NCI-H187 treated with DMSO at 0.1 percent for 48 hours (cell line): ENCODE results near the gene PRELID1.

Experiments
- DNase-seq: peaks from one replicate; lab custom pipeline; 2025; lab: John Stamatoyannopoulos, UW

PRELID1 gene

DNA sequence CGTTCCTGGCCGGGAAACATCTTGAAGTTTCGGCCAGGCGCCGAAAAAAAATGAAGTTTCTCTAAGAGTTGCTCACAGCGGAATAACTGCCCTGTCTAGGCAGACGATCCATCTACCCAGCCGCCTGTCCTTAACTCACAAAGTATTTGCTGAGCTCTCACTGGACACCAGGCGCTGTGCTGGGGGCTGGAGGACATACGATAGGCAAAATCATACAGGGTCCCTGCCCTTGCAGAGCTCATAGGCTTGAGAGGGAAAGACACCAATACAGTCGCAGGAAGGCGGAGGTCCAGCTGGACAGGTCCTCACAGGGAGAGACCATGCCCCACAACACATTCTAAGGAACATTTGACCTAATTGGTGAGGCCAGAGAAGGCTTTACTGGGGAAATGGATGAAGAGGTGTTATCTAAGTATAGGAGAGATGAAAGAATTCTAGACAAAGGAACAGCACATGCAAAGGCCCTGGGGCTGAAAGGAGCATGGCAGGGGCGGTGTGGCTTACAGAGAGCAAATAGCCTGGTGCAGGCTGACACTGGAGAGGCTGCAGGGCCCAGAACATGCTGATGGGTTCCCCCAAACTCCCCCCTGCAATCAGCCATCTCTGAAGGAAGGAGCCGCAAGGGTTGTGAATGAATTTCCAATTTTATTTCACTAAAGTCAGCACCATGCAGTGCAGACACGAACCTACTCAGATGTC is 10.1 kb downstream of the PRELID1 start:
- DNase-seq, result no peak

DNA sequence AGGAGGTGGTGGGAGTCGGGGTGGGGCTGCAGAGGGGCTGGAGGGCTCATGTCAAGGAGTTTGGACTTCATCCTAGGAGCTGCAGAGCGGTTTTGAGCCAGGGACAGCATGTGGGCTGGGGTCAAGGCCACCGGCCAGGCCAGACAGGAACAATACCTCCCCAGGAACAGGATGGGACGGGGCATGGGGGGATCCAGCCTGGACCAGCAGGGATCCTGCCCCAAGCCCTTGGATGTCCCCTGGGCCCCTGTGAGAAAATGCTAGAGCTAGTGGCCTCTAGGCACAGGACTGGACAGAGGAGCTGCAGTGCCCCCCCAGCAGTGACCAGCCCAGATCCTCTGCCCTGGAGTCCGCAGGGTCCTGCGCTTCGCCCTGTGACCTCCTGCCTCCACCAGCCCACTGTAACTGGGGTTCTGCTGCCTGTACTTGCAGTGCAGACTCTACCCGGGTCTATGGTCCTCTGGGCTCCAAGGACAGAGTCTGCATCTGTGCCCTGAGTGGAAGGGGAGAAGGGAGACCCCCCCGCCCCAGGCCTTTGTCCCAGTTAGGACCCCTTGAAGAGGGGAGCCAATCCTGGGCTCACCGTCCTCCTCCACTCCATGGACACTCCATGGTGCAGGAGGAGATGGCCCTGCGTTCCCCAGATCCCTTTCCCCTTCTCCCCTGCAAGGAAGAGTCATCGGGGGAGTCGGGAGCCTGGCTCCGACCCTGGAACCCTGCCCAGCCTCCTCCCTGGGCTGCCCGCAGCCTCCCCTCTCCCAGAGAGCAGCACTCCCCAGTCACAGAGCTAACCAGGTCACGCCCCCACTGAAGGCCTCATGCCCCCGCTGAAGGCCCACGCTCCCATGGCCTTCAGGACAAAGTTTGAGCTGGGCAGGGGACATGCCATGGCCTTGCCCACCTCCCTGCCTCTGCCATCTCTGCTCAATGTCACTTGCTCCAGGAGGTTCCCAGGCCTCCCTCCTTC is 11.1 kb downstream of the PRELID1 start:
- DNase-seq, result no peak

DNA sequence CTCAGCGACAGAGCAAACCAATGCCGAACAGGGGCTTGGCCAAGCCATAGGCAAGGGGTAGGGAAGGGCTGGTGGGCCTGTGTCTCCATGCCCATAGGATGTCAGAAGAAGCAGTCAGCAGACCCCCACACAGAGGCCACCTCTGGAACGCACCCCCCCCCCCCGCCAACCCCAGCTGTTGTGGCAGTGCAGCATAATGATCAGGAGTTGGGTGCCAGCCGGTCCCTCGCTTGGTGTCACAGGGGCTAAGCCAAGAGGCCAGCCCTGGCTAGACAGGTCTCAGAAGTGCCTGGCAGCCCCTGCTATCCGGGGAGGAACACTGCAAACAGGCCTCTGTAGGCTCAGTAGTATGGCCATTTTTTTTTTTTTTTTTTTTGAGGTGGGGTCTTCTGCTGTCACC is 11.8 kb downstream of the PRELID1 start:
- DNase-seq, result no peak

DNA sequence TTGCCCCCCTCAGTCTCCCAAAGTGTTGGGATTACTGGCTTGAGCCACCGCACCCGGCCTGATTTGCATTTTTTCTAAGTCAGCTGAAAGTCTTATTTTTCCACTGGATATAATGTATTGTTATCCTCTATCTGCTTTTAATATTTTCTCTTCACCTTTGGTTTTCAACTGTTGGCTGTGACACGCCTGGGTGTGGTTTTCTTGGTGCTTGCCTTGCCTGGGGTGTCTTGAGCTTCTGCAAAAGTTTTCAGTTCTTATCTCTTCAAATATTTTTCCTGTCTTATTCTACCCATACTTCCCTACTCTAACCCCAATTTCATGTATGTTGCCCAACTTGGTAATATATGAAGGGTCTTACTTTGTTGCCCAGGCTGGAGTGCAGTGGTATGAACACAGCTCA is 12.4 kb downstream of the PRELID1 start:
- no peak for DNase-seq

DNA sequence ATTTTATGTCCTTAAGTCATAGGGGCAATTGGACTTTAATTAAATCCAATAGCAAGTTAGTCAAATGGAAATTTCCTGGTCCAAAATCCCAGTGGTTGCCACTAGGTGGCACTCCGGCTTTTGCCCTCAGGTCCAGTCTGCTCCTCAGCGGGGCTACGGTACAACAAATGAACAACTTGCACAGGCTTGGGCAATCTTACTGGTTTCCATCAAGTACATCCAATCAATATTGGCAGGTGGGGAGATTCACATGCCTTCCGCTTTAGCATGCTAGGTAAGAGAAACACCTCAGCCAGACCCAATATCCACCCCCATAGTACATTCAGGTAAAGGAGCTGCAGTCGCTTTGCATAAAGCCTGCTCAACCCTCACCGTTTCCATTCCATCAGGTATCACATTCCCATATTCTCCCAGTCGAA is 14.4 kb downstream of the PRELID1 start:
- no peak for DNase-seq

DNA sequence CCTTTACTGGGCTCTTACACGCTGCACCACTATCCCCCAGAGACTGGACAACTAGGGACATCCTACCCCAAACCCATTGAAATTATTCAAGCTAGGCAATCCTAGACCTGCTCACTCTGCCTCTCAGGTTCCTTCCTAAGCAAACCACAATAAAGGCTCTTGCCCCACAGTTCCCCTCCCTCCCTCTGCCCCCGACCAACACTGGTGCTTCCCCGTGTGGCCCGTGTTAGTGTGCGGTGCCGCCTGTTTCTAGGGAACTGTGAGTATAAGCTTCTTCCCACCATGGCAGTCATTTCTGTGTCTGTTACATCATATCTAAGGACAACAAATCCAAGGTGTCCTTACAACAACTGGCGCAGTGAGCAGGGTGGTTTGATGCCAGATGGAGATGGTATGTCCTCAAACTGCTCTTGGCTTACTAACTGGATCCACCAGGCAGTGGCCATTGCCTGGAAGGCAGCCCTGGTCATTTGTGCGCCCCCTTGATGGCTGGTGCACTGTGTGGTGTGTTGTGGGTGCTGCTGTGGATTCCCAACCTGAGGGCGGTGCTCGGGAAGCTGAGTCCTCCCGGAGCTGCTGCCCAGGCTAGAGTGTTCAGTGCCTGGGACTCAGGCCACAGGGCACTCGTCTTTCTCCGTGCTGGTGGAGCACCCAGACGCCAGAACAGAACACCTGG is 16.5 kb downstream of the PRELID1 start:
- DNase-seq, result no peak

DNA sequence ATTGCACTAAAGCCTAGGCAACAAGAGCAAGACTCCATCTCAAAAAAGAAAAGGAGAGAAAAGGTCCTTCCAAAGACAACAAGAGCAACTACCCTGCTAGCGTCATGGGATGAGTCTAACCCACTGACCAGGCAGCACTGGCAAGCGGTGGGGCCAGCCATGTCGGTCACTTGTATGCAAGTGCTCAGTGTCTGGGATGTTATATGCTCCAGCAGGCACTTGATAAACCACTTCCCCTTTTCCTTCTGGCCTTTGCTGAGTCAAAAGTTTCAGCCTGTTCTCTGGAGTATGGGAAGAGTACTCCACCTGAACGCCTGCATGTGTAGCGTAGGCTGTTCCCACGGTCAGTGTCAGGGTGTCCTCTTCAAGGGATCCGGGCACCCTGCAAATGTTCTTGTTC is 17.3 kb downstream of the PRELID1 start:
- DNase-seq, result no peak

DNA sequence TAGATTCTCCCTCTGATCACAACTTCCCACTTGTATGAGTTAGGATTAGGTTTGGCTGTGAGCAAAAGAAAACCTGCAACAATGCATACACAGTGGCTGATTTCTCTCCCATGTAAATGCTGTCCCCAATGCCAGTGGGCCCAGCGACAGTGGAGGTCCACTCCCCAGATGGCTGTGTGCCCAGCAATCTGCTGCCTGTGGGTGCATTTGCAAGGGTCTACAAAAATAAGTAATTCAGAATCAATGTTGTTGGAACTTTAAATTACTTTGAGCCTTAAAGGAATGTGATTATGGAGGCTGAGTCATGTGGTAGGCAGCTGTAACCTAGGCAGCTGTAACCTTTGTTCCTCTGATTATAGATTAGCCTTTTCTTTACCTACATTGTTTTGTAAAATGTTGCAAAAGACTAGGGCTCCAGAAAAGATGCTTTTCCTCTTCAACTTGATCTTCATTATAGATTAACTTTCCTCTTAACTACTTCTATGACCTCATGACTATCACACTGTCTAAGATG is 22.3 kb downstream of the PRELID1 start:
- no peak for DNase-seq

DNA sequence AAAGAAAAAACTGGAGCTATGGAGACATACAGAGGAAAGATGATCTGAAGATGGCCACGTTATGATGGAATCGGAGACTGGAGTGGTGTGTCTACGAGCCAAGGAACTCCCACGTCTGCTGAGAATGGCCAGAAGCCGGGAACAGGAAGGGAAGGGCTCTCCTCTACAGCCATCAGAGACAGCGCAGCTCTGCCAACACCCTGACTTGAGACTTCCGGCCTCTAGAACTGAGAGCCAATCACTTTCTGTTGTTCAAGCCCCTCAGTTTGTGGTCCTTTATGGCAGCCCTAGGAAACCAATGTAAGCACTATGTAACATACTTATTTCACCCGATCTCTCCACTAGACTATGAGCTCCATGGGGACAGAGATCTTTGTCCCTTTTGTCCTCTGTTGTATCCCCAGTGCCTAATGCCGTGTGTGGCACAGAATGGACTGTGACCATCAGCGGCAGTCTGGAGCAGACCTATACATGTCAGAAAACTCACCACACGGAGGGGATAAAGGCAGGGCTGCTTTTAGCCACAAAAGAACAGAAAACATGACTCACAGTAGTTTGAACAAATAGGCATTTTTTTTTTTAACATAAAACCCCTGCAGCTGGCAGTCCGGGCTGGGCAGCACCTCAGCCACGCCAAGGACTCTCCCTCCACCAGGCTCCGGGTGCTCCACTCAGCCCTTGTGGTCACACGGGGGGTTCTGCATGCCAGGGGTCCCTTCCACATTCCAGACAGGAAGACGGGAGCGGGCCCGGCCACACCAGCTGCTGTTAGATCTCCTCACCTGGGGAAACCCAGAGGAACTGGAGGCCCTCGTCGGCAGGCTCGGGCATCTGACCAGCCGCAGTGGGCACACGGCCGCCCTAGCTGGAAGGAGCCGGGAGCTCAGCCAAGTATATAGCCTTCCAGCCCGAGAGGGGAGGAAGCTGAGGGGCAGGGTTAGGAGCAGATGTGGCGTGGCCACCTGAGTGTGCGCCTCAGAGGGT is 24.2 kb downstream of the PRELID1 start:
- no peak for DNase-seq

DNA sequence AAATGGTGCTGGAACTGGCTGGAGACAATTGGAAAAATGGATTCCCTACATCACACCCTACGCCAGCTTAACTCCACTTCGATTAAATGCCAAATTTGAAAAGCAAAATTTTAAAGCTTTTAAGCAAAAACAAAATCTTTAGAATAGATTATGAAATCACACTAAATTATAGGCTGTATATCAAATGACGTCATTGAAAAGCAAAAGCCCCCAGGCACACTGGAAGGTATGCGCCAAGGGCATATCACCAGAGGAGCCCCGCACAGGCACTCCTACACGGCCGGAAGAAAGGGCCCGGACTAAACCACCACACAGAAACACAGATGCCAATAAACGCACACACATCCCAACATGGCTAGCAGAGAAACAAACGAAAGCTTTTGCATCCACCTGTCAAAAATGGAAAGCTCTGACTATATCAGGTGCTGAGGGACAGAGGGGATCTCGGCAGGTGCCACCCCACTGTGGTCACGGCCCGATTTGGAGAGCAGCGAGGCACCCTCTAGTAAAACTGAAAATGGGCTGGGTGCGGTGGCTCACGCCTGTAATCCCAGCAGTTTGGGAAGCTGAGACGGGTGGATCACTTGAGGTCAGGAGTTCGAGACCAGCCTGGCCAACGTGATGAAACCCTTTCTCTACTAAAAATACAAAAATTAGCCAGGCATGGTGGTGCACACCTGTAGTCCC is 25.1 kb downstream of the PRELID1 start:
- DNase-seq, result no peak

DNA sequence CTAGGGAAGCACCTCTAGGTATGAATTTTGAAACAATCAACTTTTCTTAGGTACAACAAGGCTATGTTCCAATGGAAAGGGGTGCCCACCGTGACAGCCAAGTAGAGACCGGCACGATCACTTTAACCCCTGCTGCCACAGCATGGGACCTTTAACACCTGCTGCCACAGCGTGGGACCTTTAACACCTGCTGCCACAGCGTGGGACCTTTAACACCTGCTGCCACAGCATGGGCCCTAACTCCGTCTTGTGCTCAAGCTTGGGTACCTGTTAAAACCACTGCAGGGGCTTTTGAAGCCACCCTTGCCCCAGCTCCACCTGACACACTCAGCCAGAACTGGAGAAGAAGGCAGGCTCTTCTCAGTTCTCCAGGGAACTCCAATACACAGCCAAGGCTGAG is 26.3 kb downstream of the PRELID1 start:
- no peak for DNase-seq

DNA sequence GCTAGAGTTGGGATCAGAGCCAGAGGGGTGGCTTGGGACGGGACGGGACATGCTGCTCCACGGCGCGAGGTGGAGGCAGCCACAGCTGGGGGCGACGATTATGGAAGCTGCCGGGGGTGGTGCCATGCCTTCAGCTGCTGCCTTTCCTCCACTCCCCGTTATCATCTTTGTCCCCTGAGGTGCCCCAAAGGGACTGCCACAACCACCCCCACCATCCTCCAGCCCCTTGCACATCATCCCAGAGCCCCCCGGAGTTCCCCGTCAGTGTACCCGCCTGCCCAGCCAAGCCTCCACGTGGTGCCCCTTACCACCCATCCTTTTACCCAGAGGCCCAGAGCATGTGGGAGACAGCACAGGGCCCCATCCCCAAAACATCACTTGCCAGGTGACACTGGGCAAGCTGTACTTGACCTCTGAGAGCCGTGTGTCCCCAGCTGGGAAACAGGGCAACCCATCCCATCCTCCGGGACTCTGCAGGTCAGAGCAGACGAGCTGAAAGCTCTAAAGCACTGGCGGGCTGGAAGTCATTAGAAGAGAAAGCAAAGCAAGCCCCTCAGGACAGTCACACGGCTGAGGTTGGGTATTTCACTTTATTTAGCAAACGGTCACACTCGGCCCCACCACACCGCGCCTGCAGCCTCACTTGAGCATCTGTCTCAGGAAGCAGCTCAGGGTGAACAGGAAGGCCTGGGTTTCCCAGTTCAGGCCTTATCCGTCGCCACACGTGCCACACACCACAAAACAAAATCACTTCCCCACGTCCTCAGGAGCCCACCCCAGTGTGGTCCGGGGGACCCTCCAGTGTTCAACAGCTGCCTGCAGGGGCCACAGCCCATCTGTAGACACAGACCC is 27.6 kb downstream of the PRELID1 start:
- no peak for DNase-seq

DNA sequence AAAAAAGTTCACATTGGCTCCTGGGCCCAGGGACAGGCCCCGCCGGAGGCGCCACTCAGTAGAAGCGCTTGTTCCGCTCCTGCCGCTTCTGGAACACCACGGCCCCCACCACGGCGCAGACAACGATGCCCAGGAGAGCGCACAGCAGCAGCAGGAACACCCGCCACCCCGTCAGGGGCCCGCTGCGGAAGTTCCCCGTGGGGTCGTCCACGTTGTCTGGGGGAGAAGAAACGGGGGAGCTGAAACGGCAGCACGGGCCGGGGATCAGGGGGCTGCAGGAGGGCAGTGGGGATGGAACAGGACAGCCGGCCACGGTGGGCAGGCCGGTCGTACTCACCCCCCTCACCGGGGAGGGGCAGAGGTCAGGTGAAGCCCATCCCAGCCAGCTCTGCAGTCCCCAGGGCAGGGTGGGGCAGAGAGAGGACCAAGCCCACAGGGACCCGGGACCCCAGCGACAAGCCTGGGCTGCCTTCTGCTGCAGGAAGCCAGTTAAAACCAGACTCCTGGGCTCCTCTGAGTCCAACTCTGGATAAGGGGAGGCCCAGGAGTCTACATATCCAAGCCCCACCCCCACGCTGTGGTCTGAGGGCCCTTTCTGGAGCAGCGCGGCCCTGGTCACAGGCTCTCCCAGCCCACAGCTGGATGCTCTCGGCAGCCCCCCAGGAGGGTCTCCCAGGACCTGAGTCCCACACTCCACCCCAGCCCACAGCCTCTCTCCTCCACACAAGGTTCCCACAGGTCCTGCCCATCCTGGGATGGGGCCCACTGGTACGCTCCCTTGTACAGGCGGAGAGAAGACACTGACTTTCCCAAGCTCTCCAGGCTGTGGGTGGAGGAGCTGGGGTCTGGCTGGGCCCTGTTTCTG is 28.7 kb downstream of the PRELID1 start:
- DNase-seq, result no peak

DNA sequence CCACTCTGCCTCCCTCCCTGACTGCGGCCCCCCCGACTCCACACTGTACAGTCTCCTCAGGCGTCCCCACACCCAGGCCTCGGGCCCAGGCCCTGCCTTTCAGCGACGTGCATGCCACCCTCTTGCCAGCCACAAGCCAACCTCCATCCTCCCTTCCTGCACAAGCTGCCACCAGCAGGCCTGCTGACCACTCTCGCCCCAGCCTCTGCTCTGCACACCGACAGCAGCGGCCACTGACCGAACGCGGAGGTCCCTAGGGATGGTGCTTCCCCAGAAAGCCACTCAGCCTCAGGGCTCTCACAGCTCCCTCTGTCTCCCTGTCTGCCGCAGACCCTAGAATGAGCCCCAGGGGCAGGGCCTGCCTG is 29.3 kb downstream of the PRELID1 start:
- DNase-seq, result no peak

DNA sequence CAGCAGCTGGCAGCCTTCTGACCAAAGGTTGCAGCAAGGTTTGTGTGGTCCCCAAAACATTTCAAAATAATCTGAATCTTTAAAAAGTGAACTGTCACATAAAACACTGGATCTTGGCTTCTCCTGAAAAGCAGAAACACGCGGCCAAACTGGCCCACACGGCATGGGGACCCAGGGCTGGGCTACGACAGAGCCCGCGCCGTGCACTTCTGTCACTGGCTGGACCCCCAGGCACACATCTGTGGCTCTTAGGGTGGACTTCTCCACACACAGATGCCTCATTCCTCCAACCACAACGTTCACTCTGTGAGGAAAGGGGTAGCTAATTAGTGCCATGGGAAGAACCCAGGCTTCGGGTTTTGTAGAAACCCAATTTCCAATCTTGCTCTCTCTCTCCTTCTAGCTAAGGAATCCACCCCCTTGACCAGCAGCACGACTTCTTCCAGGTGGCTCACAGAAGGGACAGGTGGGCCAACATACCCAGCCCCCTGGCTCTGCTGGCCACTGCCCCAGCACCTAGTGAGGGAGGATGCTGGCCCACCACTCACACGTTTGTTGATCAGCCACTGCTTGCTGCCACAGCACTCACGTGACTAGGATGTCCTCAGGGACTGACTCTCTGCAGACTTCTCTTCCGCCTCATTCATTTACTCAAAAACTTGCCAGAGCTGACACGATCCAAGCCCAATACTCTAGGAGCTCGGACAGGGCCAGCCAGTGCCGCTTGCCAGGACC is 30.0 kb downstream of the PRELID1 start:
- DNase-seq, result no peak

DNA sequence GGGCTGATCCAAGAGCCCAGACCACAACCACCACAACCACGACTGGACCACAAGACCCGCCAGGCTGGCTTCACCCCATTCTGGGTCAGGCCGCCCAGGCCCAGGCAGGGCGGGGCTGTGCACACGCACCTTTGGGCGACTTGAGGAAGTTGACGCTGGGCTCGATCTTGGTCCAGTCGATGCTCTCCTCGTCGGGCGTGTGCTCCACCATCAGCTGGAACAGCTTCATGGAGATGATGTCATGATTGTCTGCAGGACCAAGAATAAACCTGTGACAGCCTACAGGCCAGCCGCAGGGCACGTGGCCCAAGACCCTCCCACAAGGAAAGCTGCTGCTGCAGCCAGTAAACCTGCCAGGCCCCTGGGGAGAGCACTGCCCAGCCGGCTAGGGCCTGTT is 30.6 kb downstream of the PRELID1 start:
- no peak for DNase-seq

DNA sequence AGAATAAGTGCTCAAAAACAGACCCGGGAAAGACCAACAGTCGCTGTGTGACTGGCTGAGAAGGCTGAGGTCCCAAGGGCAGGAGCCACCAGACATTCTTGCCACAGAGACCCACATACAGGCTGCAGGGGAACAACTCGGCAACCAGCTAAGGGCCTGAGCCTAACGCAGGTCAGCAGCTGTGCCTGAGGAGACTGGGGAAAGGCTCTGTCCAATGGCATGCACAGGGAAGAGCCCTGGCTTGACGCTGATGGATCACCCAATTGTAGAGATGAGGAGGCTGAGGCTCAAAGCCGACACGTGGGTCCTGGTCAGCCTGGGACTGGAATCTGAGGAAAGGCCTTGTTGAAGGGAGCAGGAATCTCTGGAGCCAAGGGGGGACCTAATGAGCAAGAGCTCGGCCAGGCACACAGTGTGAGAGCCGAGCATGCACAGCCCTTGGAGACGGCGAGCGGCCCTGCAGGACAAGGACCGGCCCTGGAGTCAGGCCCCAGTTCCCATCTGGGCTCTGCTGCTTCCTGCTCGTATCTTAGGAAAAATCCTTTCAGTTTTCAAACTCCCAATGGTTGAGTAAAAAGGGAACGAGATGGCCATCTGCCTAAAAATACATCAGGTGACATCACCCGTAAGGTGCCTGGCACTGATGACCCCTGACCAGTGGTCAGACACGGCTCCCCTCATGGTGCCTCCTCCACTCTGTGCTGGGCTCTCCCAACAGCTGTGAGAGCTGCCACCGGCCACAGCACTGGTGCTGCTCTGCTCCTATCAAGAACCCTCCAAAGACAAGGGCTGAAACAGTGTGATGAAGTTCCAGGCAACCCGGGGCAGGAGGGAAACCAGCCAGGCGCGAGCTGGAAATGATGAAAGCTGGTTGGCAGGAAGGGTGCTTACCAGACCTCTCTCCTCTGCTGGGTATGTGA is 31.4 kb downstream of the PRELID1 start:
- DNase-seq, result no peak
